NCI-H345 (cell line): ENCODE results near the gene PFKFB2.

ENCODE experiments used
- DNase-seq: peaks from one replicate; lab custom pipeline; 2025; lab: John Stamatoyannopoulos, UW

The PFKFB2 gene

GRCh38 chr1:207067185-207067584 is 14.1 kb downstream of the PFKFB2 start:
- no peak for DNase-seq

GRCh38 chr1:207067665-207068064 is 14.6 kb downstream of the PFKFB2 start:
- DNase-seq, result no peak

- DNase-seq, result no peak
Observed at GRCh38 chr1:207069061-207069460, 16.0 kb downstream of the PFKFB2 start.

GRCh38 chr1:207069858-207070506 is 16.9 kb downstream of the PFKFB2 start:
- DNase-seq, result no peak

GRCh38 chr1:207070811-207071210 is 17.7 kb downstream of the PFKFB2 start:
- no peak for DNase-seq

GRCh38 chr1:207071426-207071825 is 18.4 kb downstream of the PFKFB2 start:
- DNase-seq, result no peak

GRCh38 chr1:207072233-207072632 is 19.2 kb downstream of the PFKFB2 start:
- DNase-seq, result no peak

- DNase-seq, result no peak
Observed at GRCh38 chr1:207073906-207074820, 21.1 kb downstream of the PFKFB2 start.

GRCh38 chr1:207076181-207076955 is 23.3 kb downstream of the PFKFB2 start:
- DNase-seq, result no peak

GRCh38 chr1:207077012-207077411 is 23.9 kb downstream of the PFKFB2 start:
- DNase-seq, result no peak

GRCh38 chr1:207077470-207078377 is 24.6 kb downstream of the PFKFB2 start:
- DNase-seq, result peak; percentile 61

- no peak for DNase-seq
Observed at GRCh38 chr1:207078578-207079132, 25.6 kb downstream of the PFKFB2 start.

GRCh38 chr1:207079706-207080241 is 26.7 kb downstream of the PFKFB2 start:
- DNase-seq, result no peak

- DNase-seq, result no peak
Observed at GRCh38 chr1:207081088-207081487, 28.0 kb downstream of the PFKFB2 start.

- DNase-seq, result no peak
Observed at GRCh38 chr1:207081806-207082205, 28.7 kb downstream of the PFKFB2 start.

- no peak for DNase-seq
Observed at GRCh38 chr1:207084232-207084631, 31.2 kb downstream of the PFKFB2 start.

- peak; percentile 63 for DNase-seq
Observed at GRCh38 chr1:207084701-207085180, 31.7 kb downstream of the PFKFB2 start.

- no peak for DNase-seq
Observed at GRCh38 chr1:207085887-207086286, 32.8 kb downstream of the PFKFB2 start.

- DNase-seq, result no peak
Observed at GRCh38 chr1:207088161-207088560, 35.1 kb downstream of the PFKFB2 start.
